GM06990 (cell line): Measurements from ENCODE around the gene SLC46A3.
A peak's percentile ranks its signal among the peaks of the same experiment; 100 is the strongest.

Experiments used
- DNase-seq: peaks from one replicate; pipeline ENCODE4 v3.0.0-alpha.2; 2011; ENCODE audit not compliant: insufficient read length; ENCODE audit errors: extremely low read depth
- H3K27me3 ChIP-seq: replicated peaks from 2 replicates; pipeline ENCODE4 v1.6.0; 2011; ENCODE audit warnings: low read length; ENCODE audit not compliant: control insufficient read depth, insufficient read depth
- H3K36me3 ChIP-seq: 2 replicates; pipeline ENCODE4 v1.5.1; 2011; ENCODE audit warnings: low read length; ENCODE audit not compliant: control insufficient read depth, insufficient read depth
- H3K4me3 ChIP-seq: replicated peaks from 2 replicates; pipeline ENCODE4 v1.5.1; 2011; ENCODE audit warnings: low read depth, mild to moderate bottlenecking, control low read depth, low read length
- TF ChIP-seq, protein P1 (sequence below): IDR thresholded peaks from 2 replicates; pipeline ENCODE4 v1.5.1; 2011; ENCODE audit warnings: low read length, control low read depth, mild to moderate bottlenecking, inconsistent platforms; ENCODE audit not compliant: insufficient read depth, poor library complexity, severe bottlenecking

SLC46A3 gene

GRCh38 chr13:28717170-28717569, 1.6 kb downstream of the SLC46A3 start:
- no peaks in the 10 kb centered on the region for H3K27me3 ChIP-seq
- TF ChIP-seq, protein P1, sequence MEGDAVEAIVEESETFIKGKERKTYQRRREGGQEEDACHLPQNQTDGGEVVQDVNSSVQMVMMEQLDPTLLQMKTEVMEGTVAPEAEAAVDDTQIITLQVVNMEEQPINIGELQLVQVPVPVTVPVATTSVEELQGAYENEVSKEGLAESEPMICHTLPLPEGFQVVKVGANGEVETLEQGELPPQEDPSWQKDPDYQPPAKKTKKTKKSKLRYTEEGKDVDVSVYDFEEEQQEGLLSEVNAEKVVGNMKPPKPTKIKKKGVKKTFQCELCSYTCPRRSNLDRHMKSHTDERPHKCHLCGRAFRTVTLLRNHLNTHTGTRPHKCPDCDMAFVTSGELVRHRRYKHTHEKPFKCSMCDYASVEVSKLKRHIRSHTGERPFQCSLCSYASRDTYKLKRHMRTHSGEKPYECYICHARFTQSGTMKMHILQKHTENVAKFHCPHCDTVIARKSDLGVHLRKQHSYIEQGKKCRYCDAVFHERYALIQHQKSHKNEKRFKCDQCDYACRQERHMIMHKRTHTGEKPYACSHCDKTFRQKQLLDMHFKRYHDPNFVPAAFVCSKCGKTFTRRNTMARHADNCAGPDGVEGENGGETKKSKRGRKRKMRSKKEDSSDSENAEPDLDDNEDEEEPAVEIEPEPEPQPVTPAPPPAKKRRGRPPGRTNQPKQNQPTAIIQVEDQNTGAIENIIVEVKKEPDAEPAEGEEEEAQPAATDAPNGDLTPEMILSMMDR: no peak
- H3K36me3 ChIP-seq: no peaks in the 10 kb centered on the region
- no peak for DNase-seq
- no peak overlapping the region for H3K4me3 ChIP-seq

DNA sequence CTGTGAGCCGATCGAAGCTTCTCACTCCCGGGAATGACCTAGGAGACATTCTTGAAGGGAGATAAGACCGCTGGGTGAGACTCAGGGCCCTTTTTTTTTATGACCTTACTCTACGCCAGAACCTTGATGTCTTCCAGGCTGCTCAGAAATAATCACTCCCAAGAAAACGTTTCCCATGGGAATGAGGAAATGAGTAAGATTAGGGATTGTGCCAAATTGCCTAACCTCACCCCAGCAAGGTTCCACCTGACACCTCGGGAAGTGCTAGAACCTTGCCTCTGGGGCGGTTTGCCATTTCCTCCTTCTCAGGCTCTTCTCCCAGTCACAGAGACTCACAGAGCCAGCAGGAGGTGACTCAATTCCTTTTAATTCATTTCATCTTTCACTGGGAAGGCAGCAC, 2.3 kb downstream of the SLC46A3 start:
- Histone ChIP-seq H3K4me3 (no peak overlapping the region), H3K27me3 (no peaks in the 10 kb centered on the region), H3K36me3 (no peaks in the 10 kb centered on the region)
- TF ChIP-seq, protein P1: no peak
- DNase-seq: no peak

- Histone ChIP-seq H3K4me3 (no peak overlapping the region), H3K36me3 (peaks cover 3% of the 10 kb centered on the region; the same call in 1 of the 2 replicates), H3K27me3 (no peaks in the 10 kb centered on the region)
- TF ChIP-seq, protein P1: no peak
- no peak for DNase-seq
Observed at GRCh38 chr13:28714651-28715050, 4.1 kb downstream of the SLC46A3 start.

GRCh38 chr13:28710161-28710560, 8.6 kb downstream of the SLC46A3 start:
- H3K27me3 ChIP-seq: no peaks in the 10 kb centered on the region
- H3K36me3 ChIP-seq: peaks cover 3% of the 10 kb centered on the region; the same call in 1 of the 2 replicates
- TF ChIP-seq, protein P1: no peak
- H3K4me3 ChIP-seq: no peak overlapping the region
- DNase-seq: no peak

DNA sequence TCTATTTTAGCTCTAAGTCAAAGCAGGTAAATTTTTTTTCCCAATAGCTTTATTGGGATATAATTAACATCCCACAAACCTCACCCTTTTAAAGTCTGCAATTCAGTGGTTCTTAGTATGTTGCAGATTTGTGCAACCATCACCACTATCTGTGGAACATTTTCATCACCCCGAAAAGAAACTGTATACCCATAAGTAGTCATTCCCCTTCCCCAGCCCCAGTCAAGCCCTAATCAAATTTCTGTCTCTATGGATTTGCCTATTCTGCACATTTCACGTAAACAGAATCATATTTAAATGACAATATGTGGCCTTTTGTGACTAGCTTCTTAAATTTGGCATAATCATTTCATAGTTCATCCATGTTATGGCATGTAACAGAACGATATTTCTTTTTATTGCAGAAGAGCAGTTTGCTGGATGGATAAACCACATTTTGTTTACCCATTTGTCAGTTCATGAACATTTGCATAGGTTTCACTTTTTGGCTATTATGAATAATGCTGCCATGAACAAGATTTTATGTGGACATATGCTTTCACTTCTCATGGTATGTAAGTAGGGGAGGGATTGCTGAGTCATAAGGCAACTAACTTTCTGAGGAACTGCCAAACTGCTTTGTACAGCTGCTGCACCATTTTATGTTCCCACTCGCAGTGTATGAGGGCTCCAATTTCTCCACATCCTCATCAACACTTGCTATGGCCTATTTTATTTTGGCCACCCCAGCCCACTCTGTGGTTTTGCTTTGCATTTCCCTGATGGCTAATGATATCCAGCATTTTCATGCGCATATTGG, 10.9 kb downstream of the SLC46A3 start:
- H3K27me3 ChIP-seq: no peaks in the 10 kb centered on the region
- peak; percentile 83 for DNase-seq
- H3K4me3 ChIP-seq: no peak overlapping the region; the same call in 1 of the 2 replicates
- peaks cover 3% of the 10 kb centered on the region; the same call in 1 of the 2 replicates for H3K36me3 ChIP-seq
- TF ChIP-seq, protein P1: no peak
